ENCODE results near the gene PRPF8.
"Not testable (repeated sequence)": the region's sequence is repeated elsewhere in the genome, so short reads cannot be mapped to it uniquely, and the experiment has no call there.

DNA sequence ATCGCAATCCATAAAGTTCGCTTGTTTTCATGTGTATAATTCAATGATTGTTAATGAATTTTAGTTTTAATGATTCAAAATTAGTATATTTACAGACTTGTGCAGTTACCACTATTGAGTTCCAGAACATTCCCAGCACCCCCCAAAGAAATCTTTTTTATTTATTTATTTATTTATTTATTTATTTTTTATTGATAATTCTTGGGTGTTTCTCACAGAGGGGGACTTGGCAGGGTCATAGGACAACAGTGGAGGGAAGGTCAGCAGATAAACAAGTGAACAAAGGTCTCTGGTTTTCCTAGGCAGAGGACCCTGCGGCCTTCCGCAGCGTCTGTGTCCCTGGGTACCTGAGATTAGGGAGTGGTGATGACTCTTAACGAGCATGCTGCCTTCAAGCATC, 3.7 kb upstream of the PRPF8 start:
- TF ChIP-seq CTCF (IDR thresholded peaks at IDR 0.05; ENCODE audit: low read depth, low read length); EZH2phosphoT487 (IDR thresholded peaks at IDR 0.05; ENCODE audit: low read depth): not testable (repeated sequence)

Data from OCI-LY3 (cell line).